ENCODE results near the gene NFAT5. TPM values are rescaled to one million over a fixed set of nuclear protein-coding genes. Genes with fewer than 3 reads are reported as not detected.

NFAT5 gene
- total and polyA plus RNA-seq, 8 donors: 1.2 to 57.2 (median 21.5) TPM

DNA sequence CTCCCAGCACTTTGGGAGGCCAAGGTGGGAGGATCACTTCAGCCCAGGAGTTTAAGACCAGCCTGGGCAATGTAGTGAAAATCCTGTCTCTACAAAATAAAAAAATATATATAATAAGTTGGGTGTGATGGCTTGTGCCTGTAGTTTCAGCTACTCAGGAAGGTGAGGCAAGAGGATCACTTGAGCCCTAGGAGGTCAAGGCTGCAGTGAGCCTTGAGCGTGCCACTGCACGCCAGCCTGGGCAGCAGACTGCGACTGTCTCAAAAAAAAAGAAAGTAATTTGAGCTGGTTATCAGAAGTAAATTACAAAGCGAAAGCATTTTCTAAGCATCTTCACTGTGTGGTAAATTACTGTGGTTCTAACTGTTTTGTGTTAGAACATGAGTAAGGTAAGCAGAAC is 94.4 kb downstream of the NFAT5 start:
- Histone ChIP-seq H3K27ac (no peak overlapping the region), H3K9me3 (no peaks in the 10 kb centered on the region), H3K36me3 (peaks cover 17 to 94% (median 91%) of the 10 kb centered on the region in 4 donors), H3K27me3 (no peaks in the 10 kb centered on the region), H3K4me1 (no peaks in the 10 kb centered on the region), H3K4me3 (no peak overlapping the region)
- no peak for DNase-seq
- TF ChIP-seq, protein P1, sequence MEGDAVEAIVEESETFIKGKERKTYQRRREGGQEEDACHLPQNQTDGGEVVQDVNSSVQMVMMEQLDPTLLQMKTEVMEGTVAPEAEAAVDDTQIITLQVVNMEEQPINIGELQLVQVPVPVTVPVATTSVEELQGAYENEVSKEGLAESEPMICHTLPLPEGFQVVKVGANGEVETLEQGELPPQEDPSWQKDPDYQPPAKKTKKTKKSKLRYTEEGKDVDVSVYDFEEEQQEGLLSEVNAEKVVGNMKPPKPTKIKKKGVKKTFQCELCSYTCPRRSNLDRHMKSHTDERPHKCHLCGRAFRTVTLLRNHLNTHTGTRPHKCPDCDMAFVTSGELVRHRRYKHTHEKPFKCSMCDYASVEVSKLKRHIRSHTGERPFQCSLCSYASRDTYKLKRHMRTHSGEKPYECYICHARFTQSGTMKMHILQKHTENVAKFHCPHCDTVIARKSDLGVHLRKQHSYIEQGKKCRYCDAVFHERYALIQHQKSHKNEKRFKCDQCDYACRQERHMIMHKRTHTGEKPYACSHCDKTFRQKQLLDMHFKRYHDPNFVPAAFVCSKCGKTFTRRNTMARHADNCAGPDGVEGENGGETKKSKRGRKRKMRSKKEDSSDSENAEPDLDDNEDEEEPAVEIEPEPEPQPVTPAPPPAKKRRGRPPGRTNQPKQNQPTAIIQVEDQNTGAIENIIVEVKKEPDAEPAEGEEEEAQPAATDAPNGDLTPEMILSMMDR (IDR thresholded peaks at IDR 0.05): no peak
- TF ChIP-seq EP300 (IDR thresholded peaks at IDR 0.05) (no peak), POLR2AphosphoS5 (IDR thresholded peaks at IDR 0.05) (no peak), POLR2A (IDR thresholded peaks at IDR 0.05) (no peak)
- 94 to 99% (median 95%) methylated on average over 4 of the region's 4 CpGs for WGBS, 5 donors
- intact Hi-C loops (cut with DNase I; ENCODE audit: low total_unique reads): no loop called here

DNA sequence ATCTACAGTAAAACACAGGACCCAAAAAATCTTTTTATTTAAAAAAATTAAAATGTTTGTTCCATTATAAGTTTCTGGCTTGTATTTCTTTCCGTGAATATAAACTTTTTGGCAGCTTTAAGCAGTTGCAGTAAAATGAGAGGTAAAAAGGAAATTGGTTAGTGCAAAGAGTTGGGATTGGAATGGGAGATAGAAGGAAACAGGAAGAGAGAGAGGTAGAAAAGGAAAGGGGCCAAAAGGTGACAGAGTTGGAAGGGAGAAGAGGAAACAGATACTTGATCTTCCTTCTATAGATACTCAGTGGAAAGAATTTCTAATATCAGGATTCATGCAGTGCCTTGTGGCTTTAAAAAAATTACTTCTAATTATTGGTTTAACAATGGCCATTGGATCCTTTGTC is 97.1 kb downstream of the NFAT5 start:
- WGBS, 5 donors: 78 to 91% (median 88%) methylated on average over 1 of the region's 1 CpG
- peaks cover 0 to 7% (median 0%) of the 10 kb centered on the region in 4 donors for H3K4me1 ChIP-seq
- H3K36me3 ChIP-seq: peaks cover 6 to 69% (median 66%) of the 10 kb centered on the region in 4 donors
- H3K27me3 ChIP-seq: no peaks in the 10 kb centered on the region
- DNase-seq: no peak
- intact Hi-C loops (cut with DNase I; ENCODE audit: low total_unique reads): no loop called here
- TF ChIP-seq EP300 (IDR thresholded peaks at IDR 0.05): no peak
- no peak for TF ChIP-seq POLR2A (IDR thresholded peaks at IDR 0.05)
- no peak for TF ChIP-seq POLR2AphosphoS5 (IDR thresholded peaks at IDR 0.05)
- TF ChIP-seq, protein P1 (IDR thresholded peaks at IDR 0.05): no peak
- no peak overlapping the region for H3K4me3 ChIP-seq
- H3K27ac ChIP-seq: no peak overlapping the region
- H3K9me3 ChIP-seq: no peaks in the 10 kb centered on the region

DNA sequence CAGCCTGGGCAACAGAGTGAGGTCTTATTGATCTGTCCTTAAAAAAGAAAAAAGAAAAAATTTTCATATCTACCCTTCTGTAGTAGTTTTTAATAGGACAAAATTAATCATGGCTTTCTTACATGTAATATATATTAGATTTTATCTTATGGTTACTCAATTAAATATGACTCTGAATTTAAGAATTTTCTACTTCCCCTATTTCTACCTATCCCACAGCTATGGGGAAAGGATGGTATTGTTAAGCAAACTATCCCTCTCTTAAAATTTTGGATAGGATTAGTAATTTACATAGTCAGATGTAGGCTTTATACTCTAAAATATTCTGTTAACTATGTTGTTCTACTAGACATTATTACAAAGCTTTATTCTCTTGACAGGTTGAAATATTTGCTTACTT is 98.1 kb downstream of the NFAT5 start:
- H3K4me1 ChIP-seq: peaks cover 0 to 8% (median 0%) of the 10 kb centered on the region in 4 donors
- H3K27me3 ChIP-seq: no peaks in the 10 kb centered on the region
- H3K36me3 ChIP-seq: peaks cover 6 to 70% (median 61%) of the 10 kb centered on the region in 4 donors
- intact Hi-C loops (cut with DNase I; ENCODE audit: low total_unique reads): no loop called here
- no peak for TF ChIP-seq EP300 (IDR thresholded peaks at IDR 0.05)
- TF ChIP-seq POLR2AphosphoS5 (IDR thresholded peaks at IDR 0.05): no peak
- no peak for TF ChIP-seq POLR2A (IDR thresholded peaks at IDR 0.05)
- TF ChIP-seq, protein P1 (IDR thresholded peaks at IDR 0.05): no peak
- H3K4me3 ChIP-seq: no peak overlapping the region
- DNase-seq: no peak
- no peaks in the 10 kb centered on the region for H3K9me3 ChIP-seq
- H3K27ac ChIP-seq: no peak overlapping the region

DNA sequence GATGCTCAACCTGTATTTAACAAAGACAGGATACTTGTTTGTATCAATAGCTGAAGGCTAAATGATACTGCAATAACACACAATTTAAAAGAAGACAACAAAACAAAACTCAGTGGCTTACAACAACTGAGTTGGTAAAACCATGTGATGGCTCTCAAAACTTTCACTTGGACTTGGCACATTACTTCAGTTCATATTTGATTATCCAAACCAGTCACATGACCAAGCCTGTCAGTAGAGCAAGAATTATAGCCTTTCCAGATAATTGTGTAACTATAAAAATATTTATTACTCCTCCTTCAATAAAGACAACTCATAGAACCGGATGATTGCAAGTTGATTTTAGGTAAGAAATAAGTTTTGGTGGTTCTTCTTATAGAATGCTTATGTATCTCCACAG is 103.8 kb downstream of the NFAT5 start:
- TF ChIP-seq POLR2A (IDR thresholded peaks at IDR 0.05) (no peak), POLR2AphosphoS5 (IDR thresholded peaks at IDR 0.05) (no peak), EP300 (IDR thresholded peaks at IDR 0.05) (no peak)
- TF ChIP-seq, protein P1 (IDR thresholded peaks at IDR 0.05): no peak
- H3K36me3 ChIP-seq: peaks cover 7 to 53% (median 47%) of the 10 kb centered on the region in 4 donors
- H3K4me1 ChIP-seq: peaks cover 0 to 35% (median 13%) of the 10 kb centered on the region in 4 donors
- intact Hi-C loops (cut with DNase I; ENCODE audit: low total_unique reads): no loop called here
- DNase-seq: no peak
- no peaks in the 10 kb centered on the region for H3K9me3 ChIP-seq
- no peak overlapping the region for H3K27ac ChIP-seq
- no peak overlapping the region for H3K4me3 ChIP-seq
- no peaks in the 10 kb centered on the region for H3K27me3 ChIP-seq
- 27 to 44% (median 29%) methylated on average over 1 of the region's 1 CpG for WGBS, 5 donors
